NB4 (cell line): ENCODE data around the gene CEACAM21.

Source experiments
- DNase-seq: peaks from one replicate; pipeline ENCODE4 v3.0.0; 2010; ENCODE audit warnings: low read depth
- H3K4me3 ChIP-seq: one replicate; pipeline ENCODE4 v1.5.1; 2011; ENCODE audit warnings: mild to moderate bottlenecking, low read depth, low read length, moderate library complexity
- CTCF ChIP-seq: IDR thresholded peaks from one replicate; pipeline ENCODE4 v1.5.1; 2012; ENCODE audit warnings: low read depth, low read length
- MAX ChIP-seq: IDR thresholded peaks from 2 replicates; pipeline ENCODE4 v1.6.1; 2011; ENCODE audit warnings: low read depth, low read length
- MYC ChIP-seq: IDR thresholded peaks from 2 replicates; pipeline ENCODE4 v1.6.1; 2011; ENCODE audit warnings: low read depth, low read length
- POLR2A ChIP-seq: IDR thresholded peaks from 2 replicates; pipeline ENCODE4 v1.6.1; 2011; ENCODE audit warnings: mild to moderate bottlenecking; ENCODE audit not compliant: insufficient read length; ENCODE audit errors: extremely low read depth

CEACAM21 gene

GRCh38 chr19:41555748-41556147, 20.2 kb upstream of the CEACAM21 start:
- TF ChIP-seq MYC (no peak), MAX (no peak), CTCF (no peak), POLR2A (no peak)
- DNase-seq = no peak
- H3K4me3 ChIP-seq = no peak overlapping the region

GRCh38 chr19:41563854-41564514, 12.0 kb upstream of the CEACAM21 start:
- H3K4me3 ChIP-seq = no peak overlapping the region
- DNase-seq = no peak
- TF ChIP-seq MYC (no peak), POLR2A (no peak), CTCF (no peak), MAX (no peak)

DNA sequence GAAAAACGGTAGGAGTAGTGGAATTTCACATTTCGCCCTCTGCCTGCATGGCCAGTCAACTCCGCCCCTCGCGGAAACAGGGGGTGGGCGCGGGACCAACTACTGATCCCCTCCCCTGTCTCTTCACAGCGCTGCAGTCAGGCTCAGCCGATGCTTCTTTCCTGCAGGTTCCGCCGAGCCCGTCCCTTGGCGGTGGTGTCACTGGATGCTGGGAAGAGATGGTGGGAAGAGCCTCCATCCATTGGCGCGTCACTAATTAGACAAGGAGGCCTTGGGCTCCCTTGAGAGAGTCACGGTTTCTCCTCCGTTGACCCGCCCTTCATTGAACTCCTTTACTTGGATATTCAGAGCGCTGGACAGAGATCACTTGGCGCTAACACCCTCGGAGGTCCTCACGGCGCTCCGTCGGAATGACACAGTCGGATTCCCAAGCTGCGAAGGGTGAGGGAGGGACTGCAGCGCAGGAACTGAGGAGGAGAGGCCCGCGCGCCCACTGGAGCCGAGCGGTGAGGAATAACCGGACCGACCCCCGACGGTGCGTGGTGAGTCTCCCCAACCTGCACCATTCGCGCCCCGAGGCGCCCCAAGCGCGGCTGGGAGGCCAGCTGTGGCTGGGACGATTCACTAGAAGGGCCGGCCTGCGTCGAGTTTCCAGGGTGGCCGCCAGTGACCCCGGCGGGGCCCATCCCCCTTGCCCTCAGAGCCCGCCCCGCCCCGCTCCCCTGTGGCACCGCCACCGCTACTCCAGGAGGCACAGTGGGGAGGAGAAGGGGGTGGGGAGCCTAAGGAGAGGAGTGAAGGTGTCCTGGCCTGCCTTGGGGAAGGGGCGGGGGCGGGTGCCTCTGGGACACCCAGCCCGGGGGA, 11.2 kb upstream of the CEACAM21 start:
- TF ChIP-seq CTCF (no peak), MAX (no peak), MYC (no peak)
- no peak overlapping the region for H3K4me3 ChIP-seq

GRCh38 chr19:41565379-41565720, 10.6 kb upstream of the CEACAM21 start:
- no peak for TF ChIP-seq MYC
- no peak for TF ChIP-seq MAX
- TF ChIP-seq CTCF = no peak
- no peak for TF ChIP-seq POLR2A
- no peak for DNase-seq
- no peak overlapping the region for H3K4me3 ChIP-seq

More for the DNA sequence above, 11.2 kb upstream of the CEACAM21 start:
- DNase-seq = no peak

DNA sequence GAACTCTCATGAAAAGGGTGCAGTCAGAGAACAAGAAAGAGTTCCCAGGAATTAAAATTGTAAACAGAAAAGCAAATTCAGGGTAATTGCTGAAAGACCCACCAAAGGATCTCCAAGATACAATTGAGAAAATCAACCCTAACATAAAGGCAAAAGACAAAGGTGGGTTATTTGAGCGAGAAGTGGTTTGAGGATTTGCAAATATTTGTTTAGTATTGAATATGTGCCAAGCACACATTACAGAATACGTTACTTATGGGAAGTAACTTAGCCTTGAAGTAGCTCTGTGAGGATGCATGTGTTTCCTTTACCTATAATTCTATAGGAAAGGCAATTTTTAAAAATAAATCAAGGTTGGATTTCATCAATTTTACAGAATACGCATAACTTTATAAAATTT, 10.0 kb upstream of the CEACAM21 start:
- DNase-seq = no peak
- no peak for TF ChIP-seq MAX
- no peak for TF ChIP-seq CTCF
- no peak for TF ChIP-seq POLR2A
- no peak for TF ChIP-seq MYC

More for the DNA sequence above, 10.0 kb upstream of the CEACAM21 start:
- H3K4me3 ChIP-seq = no peak overlapping the region
